SK-N-MC (cell line): Measurements from ENCODE around the gene RIMS1.

ENCODE experiments used
- EZH2 ChIP-seq: fragments of 200-600 bp; sonication (generic); IDR thresholded peaks from one replicate; pipeline ENCODE4 v1.6.1; 2017; ENCODE audit warnings: antibody characterized with exemption
- POLR2AphosphoS5 ChIP-seq: IDR thresholded peaks from 2 replicates; pipeline ENCODE4 v1.6.1; 2012; ENCODE audit warnings: mild to moderate bottlenecking, low read depth, low read length, borderline replicate concordance

DNA sequence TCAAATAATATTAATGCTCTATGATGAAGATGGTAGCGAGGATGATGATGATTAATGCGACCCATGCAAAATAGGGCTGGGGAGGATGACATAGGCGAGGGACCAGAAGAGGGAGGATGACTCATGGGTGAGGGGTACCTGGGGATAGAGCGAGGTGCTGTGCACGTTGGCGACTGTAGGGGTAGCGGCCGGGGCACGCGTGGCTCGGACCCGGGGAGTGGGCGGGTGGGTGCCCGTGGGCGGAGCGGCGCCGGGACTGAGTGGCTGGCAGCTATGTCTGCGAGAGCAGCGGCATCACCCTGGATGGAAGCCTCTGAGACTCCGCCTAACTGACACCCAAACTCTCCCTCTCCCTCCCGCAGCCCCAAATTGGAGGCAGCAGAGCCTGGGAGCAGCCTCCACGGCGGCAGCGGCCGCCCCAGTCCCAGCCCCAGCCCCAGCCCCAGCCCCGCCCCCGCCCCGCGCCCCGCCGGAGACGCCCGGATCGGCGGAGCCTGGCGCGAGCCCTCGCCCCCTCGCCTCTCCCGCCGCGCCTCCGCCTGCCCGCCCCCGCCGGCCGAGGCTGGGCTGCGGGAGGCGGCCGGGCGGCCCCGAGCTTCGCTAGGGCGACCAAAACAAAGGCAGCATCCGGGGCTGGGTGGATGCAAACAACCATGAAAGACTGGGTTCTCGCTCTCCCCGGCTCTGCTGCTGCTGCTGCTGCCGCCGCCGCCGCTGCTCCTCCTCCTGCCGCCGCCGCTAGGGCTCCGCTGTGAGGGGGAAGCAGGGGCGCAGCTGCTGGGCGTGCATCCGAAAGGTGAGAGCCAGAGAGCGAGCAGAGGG lies at the start of gene RIMS1:
- TF ChIP-seq POLR2AphosphoS5 (no peak), EZH2 (no peak)
